Neural cell (in vitro differentiated cells): ENCODE data around the gene SSBP3. TPM values are rescaled to one million over a fixed set of nuclear protein-coding genes. Genes with fewer than 3 reads are reported as not detected.

Experiments
- H2AFZ ChIP-seq: fragments of 200-600, 300-800 bp; sonication (generic), shearing (Covaris generic); 2 replicates; pipeline ENCODE4 v1.6.0; 2014; ENCODE audit warnings: low read depth, mild to moderate bottlenecking, antibody characterized with exemption, low read length, moderate library complexity
- H3F3A ChIP-seq: fragments of 200-600 bp; shearing (Covaris generic); 2 replicates; pipeline ENCODE4 v1.6.1; 2016; ENCODE audit warnings: mild to moderate bottlenecking, moderate library complexity, mixed read lengths, antibody characterized with exemption, low read length; ENCODE audit not compliant: insufficient read depth, poor library complexity, severe bottlenecking
- H3K27ac ChIP-seq: fragments of 200-600, 300-800 bp; sonication (generic), shearing (Covaris generic); 2 replicates; pipeline ENCODE4 v1.5.1; 2014; ENCODE audit warnings: mild to moderate bottlenecking, low read length, moderate library complexity
- H3K27me3 ChIP-seq: fragments of 300-800, 200-600 bp; sonication (generic), shearing (Covaris generic); 2 replicates; pipeline ENCODE4 v1.6.0; 2014; ENCODE audit warnings: mild to moderate bottlenecking, low read depth, low read length, moderate library complexity; ENCODE audit not compliant: insufficient read depth
- H3K36me3 ChIP-seq: fragments of 300-800, 200-600 bp; sonication (generic), shearing (Covaris generic); 2 replicates; pipeline ENCODE4 v1.5.1; 2014; ENCODE audit warnings: mild to moderate bottlenecking, antibody characterized with exemption, low read length, moderate library complexity; ENCODE audit not compliant: insufficient read depth
- H3K4me2 ChIP-seq: fragments of 300-800, 200-600 bp; sonication (generic), shearing (Covaris generic); 2 replicates; pipeline ENCODE4 v1.6.0; 2014; ENCODE audit warnings: mild to moderate bottlenecking, low read length
- H3K4me3 ChIP-seq: fragments of 300-800, 200-600 bp; sonication (generic), shearing (Covaris generic); 2 replicates; pipeline ENCODE4 v1.5.1; 2014; ENCODE audit warnings: mild to moderate bottlenecking, low read length, moderate library complexity
- H3K79me2 ChIP-seq: fragments of 200-600 bp; shearing (Covaris generic); replicated peaks from 2 replicates; pipeline ENCODE4 v1.6.0; 2014; ENCODE audit warnings: mild to moderate bottlenecking, low read length, moderate library complexity; ENCODE audit not compliant: insufficient read depth
- H3K9ac ChIP-seq: fragments of 300-800, 200-600 bp; sonication (generic), shearing (Covaris generic); 2 replicates; pipeline ENCODE4 v1.6.1; 2016; ENCODE audit warnings: mild to moderate bottlenecking, low read length, mixed read lengths
- H3K9me2 ChIP-seq: fragments of 200-600 bp; shearing (Covaris generic); 2 replicates; pipeline ENCODE4 v1.6.1; 2016; ENCODE audit warnings: mild to moderate bottlenecking, low read length, mixed read lengths; ENCODE audit not compliant: insufficient read depth
- H3K9me3 ChIP-seq: fragments of 200-600, 300-800 bp; sonication (generic), shearing (Covaris generic); 2 replicates; pipeline ENCODE4 v1.6.1; 2016; ENCODE audit warnings: mild to moderate bottlenecking, mixed run types, low read length, moderate library complexity, mixed read lengths
- H4K20me1 ChIP-seq: fragments of 200-600 bp; shearing (Covaris generic); 2 replicates; pipeline ENCODE4 v1.6.1; 2016; ENCODE audit warnings: mild to moderate bottlenecking, mixed run types; ENCODE audit not compliant: insufficient read depth
- CTCF ChIP-seq: fragments of 450-650 bp; IDR thresholded peaks from 2 replicates; pipeline ENCODE4 v1.5.1; 2014; ENCODE audit warnings: antibody characterized with exemption, mild to moderate bottlenecking, moderate library complexity; ENCODE audit not compliant: poor library complexity, severe bottlenecking
- EP300 ChIP-seq: fragments of 450-650 bp; conservative IDR thresholded peaks from 2 replicates; pipeline ENCODE4 v1.6.1; 2014; ENCODE audit warnings: antibody characterized with exemption, mild to moderate bottlenecking, moderate library complexity; ENCODE audit not compliant: poor library complexity, severe bottlenecking
- EZH2 ChIP-seq: fragments of 200-600, 300-800 bp; shearing (Covaris generic), sonication (generic); IDR thresholded peaks from 2 replicates; pipeline ENCODE4 v1.6.1; 2014; ENCODE audit warnings: antibody characterized with exemption, low read length, borderline replicate concordance, mild to moderate bottlenecking; ENCODE audit not compliant: insufficient read depth, poor library complexity, severe bottlenecking
- MXI1 ChIP-seq: fragments of 450-650 bp; conservative IDR thresholded peaks from 2 replicates; pipeline ENCODE4 v1.6.1; 2014; ENCODE audit warnings: antibody characterized with exemption, mild to moderate bottlenecking; ENCODE audit not compliant: poor library complexity, severe bottlenecking
- POLR2AphosphoS5 ChIP-seq: IDR thresholded peaks from 2 replicates; pipeline ENCODE4 v1.6.1; 2012
- RAD21 ChIP-seq: fragments of 450-650 bp; conservative IDR thresholded peaks from 2 replicates; pipeline ENCODE4 v1.6.1; 2014; ENCODE audit warnings: antibody characterized with exemption, mild to moderate bottlenecking, moderate library complexity
- REST ChIP-seq: IDR thresholded peaks from 2 replicates; pipeline ENCODE4 v1.6.1; 2012; ENCODE audit warnings: borderline replicate concordance
- SMC3 ChIP-seq: fragments of 450-650 bp; conservative IDR thresholded peaks from 2 replicates; pipeline ENCODE4 v1.6.1; 2014; ENCODE audit warnings: antibody characterized with exemption, mild to moderate bottlenecking, moderate library complexity; ENCODE audit not compliant: poor library complexity
- TAF1 ChIP-seq: IDR thresholded peaks from 2 replicates; pipeline ENCODE4 v1.6.1; 2012; ENCODE audit warnings: low read depth
- polyA plus RNA-seq: library from polyadenylated mRNA; depleted of rRNA; stranded (reverse); fragments of >200 nt; gene quantifications from 2 replicates; pipeline ENCODE4 v1.2.3, GENCODE V29; 2014

Gene SSBP3
- polyA plus RNA-seq, 1 donor from 2014 or later: 77.4 TPM

DNA sequence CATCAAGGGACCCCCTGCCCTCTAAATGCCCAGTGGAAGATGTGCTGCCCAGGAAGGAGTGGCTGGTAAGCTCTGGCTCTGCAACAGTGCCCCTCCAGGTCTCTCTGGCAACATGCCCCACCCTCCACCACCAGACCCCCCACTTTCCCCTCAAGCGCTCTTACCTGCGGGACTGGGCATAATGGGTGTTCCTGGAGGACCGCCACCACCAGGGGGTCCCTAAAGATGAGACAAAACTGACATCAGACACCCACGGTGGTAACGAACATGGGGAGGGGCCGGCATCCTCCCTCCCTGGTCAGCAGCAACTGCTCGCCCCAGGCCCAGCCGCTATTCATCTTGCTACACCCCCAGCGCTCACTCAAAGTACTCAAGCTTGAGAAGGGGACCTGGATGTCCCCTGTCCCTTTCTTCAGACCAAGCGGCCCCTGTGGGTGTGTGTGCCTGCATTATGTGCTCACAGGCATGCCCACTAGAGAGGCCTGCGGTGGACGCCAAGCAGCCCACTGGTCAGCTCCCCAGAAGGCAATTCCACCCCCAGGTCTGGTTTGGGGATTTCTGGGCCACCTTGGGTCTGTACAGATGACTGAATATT, 165.4 kb downstream of the SSBP3 start:
- Histone ChIP-seq H3F3A (no peaks in the 10 kb centered on the region), H3K36me3 (peaks cover 11% of the 10 kb centered on the region), H3K4me2 (no peak overlapping the region), H3K27me3 (no peaks in the 10 kb centered on the region), H2AFZ (no peak overlapping the region), H3K9ac (no peak overlapping the region), H3K4me3 (no peak overlapping the region), H3K79me2 (no peaks in the 10 kb centered on the region), H3K27ac (no peak overlapping the region), H4K20me1 (no peaks in the 10 kb centered on the region), H3K9me3 (no peaks in the 10 kb centered on the region), H3K9me2 (no peaks in the 10 kb centered on the region)
- TF ChIP-seq EP300 (no peak), RAD21 (no peak), CTCF (no peak), REST (no peak), MXI1 (no peak), EZH2 (no peak), TAF1 (no peak), POLR2AphosphoS5 (no peak), SMC3 (no peak)

GRCh38 chr1:54239631-54240031, 166.6 kb downstream of the SSBP3 start:
- no peak for TF ChIP-seq CTCF
- no peak for TF ChIP-seq RAD21
- Histone ChIP-seq H3K79me2 (no peaks in the 10 kb centered on the region), H3K36me3 (peaks cover 11% of the 10 kb centered on the region), H3K9me3 (no peaks in the 10 kb centered on the region), H3K27me3 (no peaks in the 10 kb centered on the region), H4K20me1 (no peaks in the 10 kb centered on the region), H3K27ac (no peak overlapping the region), H3K9me2 (no peaks in the 10 kb centered on the region), H3K4me2 (no peak overlapping the region), H3F3A (no peaks in the 10 kb centered on the region), H2AFZ (no peak overlapping the region), H3K4me3 (no peak overlapping the region), H3K9ac (no peak overlapping the region)
